ENCODE results near the gene ADARB2.

Gene ADARB2

GRCh38 chr10:1188558-1189135 lies 548.7 kb downstream of the ADARB2 start:
- H3K4me3 ChIP-seq = no peak overlapping the region
- H3K27ac ChIP-seq = no peak overlapping the region

GRCh38 chr10:1187855-1188557 lies 549.3 kb downstream of the ADARB2 start:
- no peak overlapping the region for H3K4me3 ChIP-seq
- peak overlapping the region in 1 of 21 experiments; percentile 2 for H3K27ac ChIP-seq

- peak overlapping the region in 1 of 21 experiments; percentile 2 for H3K27ac ChIP-seq
- no peak overlapping the region for H3K4me3 ChIP-seq
These were observed 550.0 kb downstream of the ADARB2 start for GRCh38 chr10:1187151-1187854.

GRCh38 chr10:1186683-1186990 lies 550.7 kb downstream of the ADARB2 start:
- no peak overlapping the region for H3K27ac ChIP-seq
- H3K4me3 ChIP-seq = no peak overlapping the region

- Histone ChIP-seq H3K4me3 (no peak overlapping the region), H3K27ac (no peak overlapping the region)
These were observed 551.2 kb downstream of the ADARB2 start for GRCh38 chr10:1185911-1186682.

GRCh38 chr10:1184541-1185430 lies 552.5 kb downstream of the ADARB2 start:
- H3K4me3 ChIP-seq = no peak overlapping the region
- no peak overlapping the region for H3K27ac ChIP-seq

GRCh38 chr10:1183701-1184100 lies 553.6 kb downstream of the ADARB2 start:
- no peak overlapping the region for H3K27ac ChIP-seq
- no peak overlapping the region for H3K4me3 ChIP-seq

GRCh38 chr10:1183033-1183396 lies 554.3 kb downstream of the ADARB2 start:
- Histone ChIP-seq H3K27ac (no peak overlapping the region), H3K4me3 (no peak overlapping the region)

GRCh38 chr10:1182280-1183032 lies 554.9 kb downstream of the ADARB2 start:
- H3K4me3 ChIP-seq = no peak overlapping the region
- H3K27ac ChIP-seq = no peak overlapping the region

- Histone ChIP-seq H3K27ac (no peak overlapping the region), H3K4me3 (no peak overlapping the region)
These were observed 556.5 kb downstream of the ADARB2 start for GRCh38 chr10:1180836-1181235.

GRCh38 chr10:1180071-1180730 lies 557.1 kb downstream of the ADARB2 start:
- Histone ChIP-seq H3K4me3 (no peak overlapping the region), H3K27ac (no peak overlapping the region)

- Histone ChIP-seq H3K4me3 (no peak overlapping the region), H3K27ac (no peak overlapping the region)
These were observed 557.8 kb downstream of the ADARB2 start for GRCh38 chr10:1179346-1180070.

- no peak overlapping the region for H3K27ac ChIP-seq
- H3K4me3 ChIP-seq = no peak overlapping the region
These were observed 558.8 kb downstream of the ADARB2 start for GRCh38 chr10:1178506-1178905.

GRCh38 chr10:1177936-1178335 lies 559.4 kb downstream of the ADARB2 start:
- Histone ChIP-seq H3K4me3 (no peak overlapping the region), H3K27ac (no peak overlapping the region)

GRCh38 chr10:1175956-1176565 lies 561.3 kb downstream of the ADARB2 start:
- no peak overlapping the region for H3K4me3 ChIP-seq
- H3K27ac ChIP-seq = no peak overlapping the region

- no peak overlapping the region for H3K4me3 ChIP-seq
- no peak overlapping the region for H3K27ac ChIP-seq
These were observed 563.3 kb downstream of the ADARB2 start for GRCh38 chr10:1174022-1174421.

- H3K27ac ChIP-seq = no peak overlapping the region
These were observed 564.2 kb downstream of the ADARB2 start for GRCh38 chr10:1173091-1173490.

More at GRCh38 chr10:1173091-1173490, 564.2 kb downstream of the ADARB2 start:
- H3K4me3 ChIP-seq = no peak overlapping the region
